Gastroesophageal sphincter (tissue), 4 donors: ENCODE data around the gene EML4. TPM values are rescaled to one million over a fixed set of nuclear protein-coding genes. Genes with fewer than 3 reads are reported as not detected.

Experiments
- ATAC-seq: fragments of 150-250 bp; one replicate; pipeline ENCODE4 v1.9.1; 2016; ENCODE audit warnings: mild to moderate bottlenecking, moderate library complexity
- H3K27ac ChIP-seq, 4 donors: fragments of 200-600 bp; sonication (generic) in 3 of 4; 1 replicate in 3 of 4; 2 replicates in 1 of 4; pipeline ENCODE4 v1.5.1; 2016 to 2019
- H3K27me3 ChIP-seq: fragments of 200-600 bp; sonication (generic); one replicate; pipeline ENCODE4 v1.5.1; 2019
- H3K36me3 ChIP-seq, 2 donors: fragments of 200-600 bp; sonication (generic); one replicate each; pipeline ENCODE4 v1.5.1; 2019; ENCODE audit warnings: control low read depth in 1 of 2
- H3K4me1 ChIP-seq, 3 donors: fragments of 200-600 bp; sonication (generic); 1 replicate in 2 of 3; 2 replicates in 1 of 3; pipeline ENCODE4 v1.5.1; 2016 to 2019; ENCODE audit warnings: control low read depth in 2 of 3
- H3K4me3 ChIP-seq, 2 donors: fragments of 200-600 bp; sonication (generic); one replicate each; pipeline ENCODE4 v1.5.1; 2019; ENCODE audit warnings: mild to moderate bottlenecking in 1 of 2, moderate library complexity in 1 of 2
- H3K9me3 ChIP-seq, 3 donors: fragments of 200-600 bp; sonication (generic); one replicate each; pipeline ENCODE4 v1.5.1; 2017 to 2019; ENCODE audit warnings: control low read depth in 2 of 3
- CTCF ChIP-seq, 4 experiments: fragments of 200-600 bp in 2 of 4; fragments of 450-650 bp in 2 of 4; sonication (generic) in 1 of 4; IDR thresholded peaks; one replicate each; pipeline ENCODE4 v1.5.1; 2017 to 2019; ENCODE audit warnings: antibody characterized with exemption in 4 of 4, mild to moderate bottlenecking in 2 of 4, moderate library complexity in 2 of 4
- EP300 ChIP-seq: sonication (generic); formaldehyde crosslinking; IDR thresholded peaks from one replicate; pipeline ENCODE4 v1.6.1; 2017; ENCODE audit warnings: antibody characterized with exemption, mild to moderate bottlenecking
- POLR2A ChIP-seq, 2 donors: fragments of 450-650 bp; IDR thresholded peaks; one replicate each; pipeline ENCODE4 v1.6.1; 2017; ENCODE audit warnings: antibody characterized with exemption in 2 of 2, mild to moderate bottlenecking in 2 of 2, moderate library complexity in 1 of 2
- POLR2AphosphoS5 ChIP-seq: sonication (generic); formaldehyde crosslinking; IDR thresholded peaks from one replicate; pipeline ENCODE4 v1.6.1; 2017; ENCODE audit warnings: antibody characterized with exemption
- WGBS, 2 donors: methylation state at CpG; one replicate each; pipeline ENCODE4 v1.1.5; 2018; ENCODE audit warnings: low coverage in 1 of 2; 5-methylcytosine and 5-hydroxymethylcytosine counted together
- total RNA-seq, 4 donors: library from RNA; depleted of rRNA; stranded (reverse); fragments of >200 nt; gene quantifications; one replicate each; pipeline ENCODE4 v1.1.0, GENCODE V29; 2016

EML4 gene
- total RNA-seq, 4 donors from 2014 or later, result 18.5 to 31.4 (median 23.7) TPM

- Histone ChIP-seq H3K9me3 (no peaks in the 10 kb centered on the region), H3K27me3 (no peaks in the 10 kb centered on the region), H3K27ac (no peak overlapping the region), H3K36me3 (peaks cover 0 to 65% of the 10 kb centered on the region in 2 donors), H3K4me1 (peaks cover 0 to 11% (median 0%) of the 10 kb centered on the region in 3 donors), H3K4me3 (no peak overlapping the region)
- TF ChIP-seq EP300 (no peak), POLR2A (IDR thresholded peaks at IDR 0.05) (no peak), POLR2AphosphoS5 (no peak)
- WGBS, 2 donors, result 96 to 100% methylated on average over 3 to 7 of the region's 8 CpGs
- ATAC-seq, result no peak
These were observed 179.1 kb downstream of the EML4 start for GRCh38 chr2:42348113-42348805.

- Histone ChIP-seq H3K4me1 (peaks cover 0 to 17% (median 0%) of the 10 kb centered on the region in 3 donors), H3K36me3 (peaks cover 0 to 51% of the 10 kb centered on the region in 2 donors), H3K9me3 (no peaks in the 10 kb centered on the region), H3K4me3 (no peak overlapping the region), H3K27ac (no peak overlapping the region), H3K27me3 (no peaks in the 10 kb centered on the region)
- no peak for ATAC-seq
- 58 to 66% methylated on average over 3 of the region's 3 CpGs for WGBS, 2 donors
- no peak for TF ChIP-seq EP300
- no peak for TF ChIP-seq CTCF (IDR thresholded peaks at IDR 0.05)
- no peak for TF ChIP-seq POLR2A (IDR thresholded peaks at IDR 0.05)
- TF ChIP-seq POLR2AphosphoS5, result no peak
These were observed 181.4 kb downstream of the EML4 start for GRCh38 chr2:42350434-42351063.

GRCh38 chr2:42351864-42352263, 182.7 kb downstream of the EML4 start:
- TF ChIP-seq POLR2A (IDR thresholded peaks at IDR 0.05), result no peak
- TF ChIP-seq POLR2AphosphoS5, result no peak
- TF ChIP-seq CTCF (IDR thresholded peaks at IDR 0.05), result no peak
- no peak for TF ChIP-seq EP300
- no peaks in the 10 kb centered on the region for H3K9me3 ChIP-seq
- no peak overlapping the region for H3K4me3 ChIP-seq
- H3K27ac ChIP-seq, result no peak overlapping the region
- ATAC-seq, result no peak
- H3K36me3 ChIP-seq, result peaks cover 0 to 41% of the 10 kb centered on the region in 2 donors
- no peaks in the 10 kb centered on the region for H3K27me3 ChIP-seq
- WGBS, 2 donors, result 93 to 98% methylated on average over 4 to 5 of the region's 5 CpGs
- H3K4me1 ChIP-seq, result peaks cover 0 to 20% (median 0%) of the 10 kb centered on the region in 3 donors

- no peak overlapping the region for H3K27ac ChIP-seq
- no peaks in the 10 kb centered on the region for H3K27me3 ChIP-seq
- H3K36me3 ChIP-seq, result peaks cover 0 to 31% of the 10 kb centered on the region in 2 donors
- H3K4me3 ChIP-seq, result no peak overlapping the region
- 89% methylated on average over 5 of the region's 5 CpGs for WGBS, 2 donors
- H3K4me1 ChIP-seq, result peaks cover 0 to 41% (median 6%) of the 10 kb centered on the region in 3 donors
- TF ChIP-seq EP300, result no peak
- TF ChIP-seq POLR2A (IDR thresholded peaks at IDR 0.05), result no peak
- TF ChIP-seq POLR2AphosphoS5, result no peak
- no peak for TF ChIP-seq CTCF (IDR thresholded peaks at IDR 0.05)
- H3K9me3 ChIP-seq, result no peaks in the 10 kb centered on the region
- no peak for ATAC-seq
These were observed 184.8 kb downstream of the EML4 start for GRCh38 chr2:42353792-42354429.

- 48 to 56% methylated on average over 5 to 6 of the region's 6 CpGs for WGBS, 2 donors
- H3K4me3 ChIP-seq, result peak overlapping the region; percentile 74 to 95
- H3K36me3 ChIP-seq, result peaks cover 0 to 3% of the 10 kb centered on the region in 2 donors
- no peaks in the 10 kb centered on the region for H3K9me3 ChIP-seq
- H3K4me1 ChIP-seq, result peaks cover 0 to 53% (median 14%) of the 10 kb centered on the region in 3 donors
- H3K27me3 ChIP-seq, result no peaks in the 10 kb centered on the region
- ATAC-seq, result no peak
- H3K27ac ChIP-seq, result peak overlapping the region in 1 of 4 donors; percentile 92
- TF ChIP-seq CTCF (IDR thresholded peaks at IDR 0.05) (no peak), EP300 (no peak), POLR2AphosphoS5 (no peak), POLR2A (IDR thresholded peaks at IDR 0.05) (no peak)
These were observed 190.3 kb downstream of the EML4 start for GRCh38 chr2:42359304-42359964.
